Measurements from ENCODE around the gene LPIN1.
"Not testable (repeated sequence)": the region's sequence is repeated elsewhere in the genome, so short reads cannot be mapped to it uniquely, and the experiment has no call there.

- TF ChIP-seq CTCF (IDR thresholded peaks at IDR 0.05); POLR2A (IDR thresholded peaks at IDR 0.05; ENCODE audit: low read depth); POLR2AphosphoS5 (IDR thresholded peaks at IDR 0.05); EP300 (IDR thresholded peaks at IDR 0.05): not testable (repeated sequence)
Observed at GRCh38 chr2:11759182-11759975, 12.9 kb downstream of the LPIN1 start.

All from esophagus muscularis mucosa (tissue), 4 donors.